DND-41 (cell line): Measurements from ENCODE around the gene VAPA.

ENCODE experiments used
- ATAC-seq: fragments of 200-7000 bp; cut with Tn5 transposase; 3 replicates; pipeline ENCODE4 v1.9.1; 2021; ENCODE audit warnings: low read depth; ENCODE audit not compliant: insufficient read depth
- DNase-seq: peaks from one replicate; pipeline ENCODE4 v3.0.0-alpha.2; 2020
- H2AFZ ChIP-seq: 2 replicates; pipeline ENCODE4 v1.6.0; 2012; ENCODE audit warnings: low read depth, low read length
- H3K27ac ChIP-seq: 2 replicates; pipeline ENCODE4 v1.5.1; 2012; ENCODE audit warnings: low read length, inconsistent platforms
- H3K27me3 ChIP-seq: fragments of 200-600 bp; sonication (generic); 2 replicates; pipeline ENCODE4 v1.6.0; 2012; ENCODE audit warnings: low read length, mild to moderate bottlenecking, inconsistent platforms; ENCODE audit not compliant: insufficient read depth, poor library complexity
- H3K36me3 ChIP-seq: 2 replicates; pipeline ENCODE4 v1.5.1; 2012; ENCODE audit warnings: low read length, inconsistent platforms; ENCODE audit not compliant: insufficient read depth
- H3K4me1 ChIP-seq: 2 replicates; pipeline ENCODE4 v1.5.1; 2012; ENCODE audit warnings: mild to moderate bottlenecking, low read length; ENCODE audit not compliant: insufficient read depth
- H3K4me2 ChIP-seq: 2 replicates; pipeline ENCODE4 v1.6.0; 2012; ENCODE audit warnings: mild to moderate bottlenecking, moderate library complexity, low read length, inconsistent platforms; ENCODE audit not compliant: insufficient read depth
- H3K4me3 ChIP-seq, 2 experiments: fragments of 200-600 bp in 1 of 2; shearing (Covaris generic) in 1 of 2; 2 replicates each; pipeline ENCODE4 v1.5.1; 2012 to 2016; ENCODE audit warnings: inconsistent platforms in 2 of 2, low read length in 2 of 2, mild to moderate bottlenecking in 2 of 2, low read depth in 1 of 2, moderate library complexity in 1 of 2
- H3K79me2 ChIP-seq: 2 replicates; pipeline ENCODE4 v1.6.0; 2012; ENCODE audit warnings: low read length, inconsistent platforms; ENCODE audit not compliant: insufficient read depth
- H3K9ac ChIP-seq: 2 replicates; pipeline ENCODE4 v1.6.0; 2012; ENCODE audit warnings: low read depth, mild to moderate bottlenecking, inconsistent platforms, low read length, moderate library complexity
- H3K9me3 ChIP-seq: 2 replicates; pipeline ENCODE4 v1.5.1; 2012; ENCODE audit warnings: low read length, moderate library complexity, mild to moderate bottlenecking, inconsistent platforms; ENCODE audit not compliant: insufficient read depth, severe bottlenecking
- H4K20me1 ChIP-seq: 2 replicates; pipeline ENCODE4 v1.6.0; 2012; ENCODE audit warnings: low read length; ENCODE audit not compliant: insufficient read depth
- EZH2 ChIP-seq: IDR thresholded peaks from 3 replicates; pipeline ENCODE4 v1.6.1; 2012; ENCODE audit warnings: borderline replicate concordance, low read depth, mild to moderate bottlenecking, moderate library complexity, low read length, inconsistent platforms; ENCODE audit not compliant: severe bottlenecking
- TF ChIP-seq, protein P1 (sequence below): IDR thresholded peaks from 2 replicates; pipeline ENCODE4 v1.5.1; 2012; ENCODE audit warnings: borderline replicate concordance, low read length, moderate library complexity, mild to moderate bottlenecking; ENCODE audit not compliant: poor library complexity, severe bottlenecking; ENCODE audit errors: extremely low read depth

The VAPA gene

DNA sequence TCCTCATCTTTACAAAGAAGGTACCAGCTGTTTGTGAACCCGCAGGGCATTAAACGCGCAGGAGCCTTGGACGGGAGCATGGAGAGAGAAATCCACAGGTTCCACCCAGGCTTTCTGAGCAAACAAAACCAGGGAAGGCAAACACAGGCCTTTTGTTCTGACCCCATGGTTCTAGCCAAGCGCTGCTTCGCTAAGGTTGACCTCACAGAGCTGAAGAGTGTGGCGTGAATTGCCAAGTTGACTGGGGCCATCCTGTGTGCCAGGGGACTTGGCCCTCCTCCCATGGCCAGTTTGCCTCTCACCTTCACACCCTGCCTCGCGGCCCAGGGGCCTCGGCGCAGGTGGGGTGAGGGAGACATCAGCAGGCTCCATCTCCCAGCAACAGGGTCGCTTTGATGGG lies 74.1 kb downstream of the VAPA start:
- no peaks in the 10 kb centered on the region for H3K4me1 ChIP-seq
- no peaks in the 10 kb centered on the region for H4K20me1 ChIP-seq
- DNase-seq (no peak), ATAC-seq (no peak)
- H3K27ac ChIP-seq = no peak overlapping the region
- H2AFZ ChIP-seq = no peak overlapping the region
- TF ChIP-seq, protein P1, sequence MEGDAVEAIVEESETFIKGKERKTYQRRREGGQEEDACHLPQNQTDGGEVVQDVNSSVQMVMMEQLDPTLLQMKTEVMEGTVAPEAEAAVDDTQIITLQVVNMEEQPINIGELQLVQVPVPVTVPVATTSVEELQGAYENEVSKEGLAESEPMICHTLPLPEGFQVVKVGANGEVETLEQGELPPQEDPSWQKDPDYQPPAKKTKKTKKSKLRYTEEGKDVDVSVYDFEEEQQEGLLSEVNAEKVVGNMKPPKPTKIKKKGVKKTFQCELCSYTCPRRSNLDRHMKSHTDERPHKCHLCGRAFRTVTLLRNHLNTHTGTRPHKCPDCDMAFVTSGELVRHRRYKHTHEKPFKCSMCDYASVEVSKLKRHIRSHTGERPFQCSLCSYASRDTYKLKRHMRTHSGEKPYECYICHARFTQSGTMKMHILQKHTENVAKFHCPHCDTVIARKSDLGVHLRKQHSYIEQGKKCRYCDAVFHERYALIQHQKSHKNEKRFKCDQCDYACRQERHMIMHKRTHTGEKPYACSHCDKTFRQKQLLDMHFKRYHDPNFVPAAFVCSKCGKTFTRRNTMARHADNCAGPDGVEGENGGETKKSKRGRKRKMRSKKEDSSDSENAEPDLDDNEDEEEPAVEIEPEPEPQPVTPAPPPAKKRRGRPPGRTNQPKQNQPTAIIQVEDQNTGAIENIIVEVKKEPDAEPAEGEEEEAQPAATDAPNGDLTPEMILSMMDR = no peak
- TF ChIP-seq EZH2 = no peak
- no peak overlapping the region for H3K9ac ChIP-seq
- no peak overlapping the region for H3K4me3 ChIP-seq
- H3K27me3 ChIP-seq = no peaks in the 10 kb centered on the region
- H3K36me3 ChIP-seq = no peaks in the 10 kb centered on the region
- no peaks in the 10 kb centered on the region for H3K79me2 ChIP-seq
- no peak overlapping the region for H3K4me2 ChIP-seq
- H3K9me3 ChIP-seq = no peaks in the 10 kb centered on the region

DNA sequence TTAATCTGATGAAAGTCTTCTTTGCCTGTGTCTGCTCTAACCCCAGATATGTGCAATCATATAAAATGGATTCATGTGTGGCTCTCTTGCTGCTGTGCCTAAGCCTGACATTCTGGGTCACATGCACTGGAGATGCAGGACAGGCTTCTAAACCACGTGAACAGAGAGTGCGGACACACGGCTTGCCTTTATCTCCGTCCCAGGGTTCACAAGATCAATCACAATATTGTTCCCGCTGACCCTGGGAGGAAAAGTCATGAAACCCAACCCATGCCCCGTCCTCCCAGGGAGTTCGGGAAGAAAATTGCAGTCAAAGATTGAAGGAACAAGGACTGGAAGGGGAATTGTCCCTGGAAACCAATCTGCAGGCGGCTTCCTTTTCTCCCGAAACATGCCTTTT lies 74.8 kb downstream of the VAPA start:
- DNase-seq (no peak), ATAC-seq (no peak)
- Histone ChIP-seq H3K9me3 (no peaks in the 10 kb centered on the region), H3K9ac (no peak overlapping the region), H3K36me3 (no peaks in the 10 kb centered on the region), H3K27me3 (no peaks in the 10 kb centered on the region), H2AFZ (no peak overlapping the region), H3K4me2 (no peak overlapping the region), H4K20me1 (no peaks in the 10 kb centered on the region), H3K4me3 (no peak overlapping the region), H3K27ac (no peak overlapping the region), H3K79me2 (no peaks in the 10 kb centered on the region), H3K4me1 (no peaks in the 10 kb centered on the region)
- TF ChIP-seq, protein P1 = no peak
- TF ChIP-seq EZH2 = no peak

DNA sequence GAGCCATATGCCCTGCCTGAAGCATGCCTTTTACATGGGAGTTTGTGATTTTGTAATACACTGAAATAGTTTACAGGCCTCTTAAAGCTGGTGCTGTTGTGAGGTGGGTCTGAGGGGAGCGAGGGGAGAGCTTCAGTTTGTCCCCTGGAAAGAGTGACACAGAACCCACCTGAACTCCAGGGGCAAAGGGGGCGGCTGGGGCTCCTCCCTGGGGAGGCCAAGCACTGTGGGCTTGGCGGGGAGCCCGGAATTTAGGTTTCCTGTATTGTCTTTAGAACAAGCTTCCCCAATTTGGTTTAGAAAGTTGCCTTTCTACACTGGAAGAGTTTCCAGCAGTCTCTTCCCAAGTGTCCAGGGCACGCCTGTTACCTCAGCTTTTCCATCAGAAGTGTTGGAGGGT lies 75.7 kb downstream of the VAPA start:
- Histone ChIP-seq H3K27me3 (no peaks in the 10 kb centered on the region), H4K20me1 (no peaks in the 10 kb centered on the region), H3K9me3 (no peaks in the 10 kb centered on the region), H2AFZ (no peak overlapping the region), H3K27ac (no peak overlapping the region), H3K36me3 (no peaks in the 10 kb centered on the region), H3K79me2 (no peaks in the 10 kb centered on the region), H3K4me2 (no peak overlapping the region), H3K4me3 (no peak overlapping the region), H3K9ac (no peak overlapping the region), H3K4me1 (no peaks in the 10 kb centered on the region)
- no peak for ATAC-seq
- TF ChIP-seq, protein P1 = no peak
- no peak for TF ChIP-seq EZH2
- no peak for DNase-seq
